Suprapubic skin (tissue), 3 donors: Measurements from ENCODE around the gene RAD51D.

Experiments
- CTCF ChIP-seq, 2 donors: fragments of 200-600 bp in 1 of 2; fragments of 450-650 bp in 1 of 2; sonication (generic) in 1 of 2; IDR thresholded peaks; one replicate each; pipeline ENCODE4 v1.5.1; 2016 to 2019; ENCODE audit warnings: antibody characterized with exemption in 2 of 2, mild to moderate bottlenecking in 1 of 2, moderate library complexity in 1 of 2
- POLR2A ChIP-seq, 2 donors: fragments of 450-650 bp; IDR thresholded peaks; one replicate each; pipeline ENCODE4 v1.6.1; 2017; ENCODE audit warnings: antibody characterized with exemption in 2 of 2, mild to moderate bottlenecking in 2 of 2, moderate library complexity in 2 of 2

- TF ChIP-seq CTCF (IDR thresholded peaks at IDR 0.05), result no peak
- TF ChIP-seq POLR2A (IDR thresholded peaks at IDR 0.05), result no peak
Observed at GRCh38 chr17:35154196-35155165, 34.8 kb upstream of the RAD51D start.
